NCI-H1930 (cell line): ENCODE results near the gene CRTC1.

Source experiments
- DNase-seq, 2 experiments: peaks; one replicate each; lab custom pipeline; 2025; lab: John Stamatoyannopoulos, UW

CRTC1 gene

DNA sequence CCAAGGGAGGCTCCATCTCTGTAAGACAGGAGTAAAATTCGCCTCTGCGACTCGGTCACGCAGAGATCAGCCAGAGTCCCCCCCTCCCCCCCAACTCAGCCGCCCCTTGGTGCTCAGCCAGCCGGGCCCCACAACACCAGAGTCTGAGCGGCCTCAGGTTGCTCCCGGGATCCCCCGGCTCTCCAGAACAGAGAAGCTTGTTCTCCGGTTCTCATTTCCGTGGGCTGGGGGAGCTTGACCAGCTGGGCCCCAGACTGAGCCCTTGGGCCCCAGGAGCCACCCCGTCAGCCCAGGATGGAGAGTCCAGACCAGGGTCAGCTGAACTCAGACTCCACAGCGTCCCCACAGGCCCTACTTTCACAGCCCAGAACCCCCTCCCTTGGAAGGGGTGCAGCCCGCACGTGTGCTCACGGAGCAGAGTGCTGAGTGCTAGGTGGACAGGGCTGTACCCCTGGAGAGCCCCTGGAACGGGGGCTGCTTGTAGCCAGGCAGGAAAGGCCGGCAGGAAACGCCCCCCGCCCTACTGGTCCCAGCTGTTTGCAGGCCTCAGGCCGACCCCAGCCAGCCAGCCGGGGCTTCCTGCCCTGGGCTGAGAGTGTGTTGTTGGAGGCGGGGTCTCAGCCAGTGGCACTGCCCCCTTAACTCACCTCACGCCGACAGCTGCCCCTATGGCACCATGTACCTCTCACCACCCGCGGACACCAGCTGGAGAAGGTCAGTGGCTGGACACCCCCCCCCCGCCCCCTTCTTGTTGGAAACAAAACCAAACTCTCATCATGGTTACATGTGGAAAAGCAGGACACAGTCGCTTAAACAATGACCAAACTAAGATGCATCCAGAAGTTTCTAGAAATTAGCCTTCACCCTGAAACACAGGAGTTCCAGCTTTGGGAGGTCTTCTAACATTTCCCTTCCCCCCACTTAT lies 63.2 kb downstream of the CRTC1 start:
- no peak for DNase-seq

DNA sequence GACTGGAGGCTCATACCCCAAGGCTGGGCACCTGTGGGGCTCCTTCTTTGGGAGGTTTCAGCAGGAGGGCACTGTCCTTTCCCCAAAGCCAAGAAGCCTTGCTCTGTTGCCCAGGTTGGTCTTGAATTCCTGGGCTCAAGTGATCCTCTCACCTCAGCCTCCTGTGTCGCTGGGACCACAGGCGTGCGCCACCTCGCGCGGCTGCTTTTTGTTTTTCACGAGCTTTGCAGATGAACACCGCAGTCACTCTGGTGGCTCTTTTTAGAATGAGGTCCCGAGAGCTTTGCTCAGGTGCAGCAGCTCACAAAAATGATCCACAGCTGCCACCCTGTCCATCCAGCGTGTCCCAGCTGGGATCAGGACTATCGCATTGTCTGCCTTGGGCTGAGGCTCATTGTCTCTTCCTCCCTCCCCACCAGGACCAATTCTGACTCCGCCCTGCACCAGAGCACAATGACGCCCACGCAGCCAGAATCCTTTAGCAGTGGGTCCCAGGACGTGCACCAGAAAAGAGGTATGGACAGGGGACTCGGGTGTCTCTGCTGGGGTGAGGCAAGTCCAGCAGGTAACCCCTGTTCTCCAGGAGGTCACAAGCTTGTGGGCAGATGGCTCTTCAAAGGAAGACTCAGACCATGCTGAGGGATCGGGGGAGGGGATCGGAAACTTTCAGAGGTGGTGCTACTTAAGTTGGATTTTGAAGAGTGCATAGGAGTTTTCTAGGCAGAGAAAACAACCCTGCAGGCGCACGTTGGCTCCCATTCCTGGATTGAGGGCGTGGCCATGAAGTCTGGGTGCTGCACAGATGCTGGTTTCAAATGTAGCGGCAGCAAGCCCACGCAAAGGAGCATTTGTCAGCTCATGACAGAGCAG lies 66.1 kb downstream of the CRTC1 start:
- no peak for DNase-seq

DNA sequence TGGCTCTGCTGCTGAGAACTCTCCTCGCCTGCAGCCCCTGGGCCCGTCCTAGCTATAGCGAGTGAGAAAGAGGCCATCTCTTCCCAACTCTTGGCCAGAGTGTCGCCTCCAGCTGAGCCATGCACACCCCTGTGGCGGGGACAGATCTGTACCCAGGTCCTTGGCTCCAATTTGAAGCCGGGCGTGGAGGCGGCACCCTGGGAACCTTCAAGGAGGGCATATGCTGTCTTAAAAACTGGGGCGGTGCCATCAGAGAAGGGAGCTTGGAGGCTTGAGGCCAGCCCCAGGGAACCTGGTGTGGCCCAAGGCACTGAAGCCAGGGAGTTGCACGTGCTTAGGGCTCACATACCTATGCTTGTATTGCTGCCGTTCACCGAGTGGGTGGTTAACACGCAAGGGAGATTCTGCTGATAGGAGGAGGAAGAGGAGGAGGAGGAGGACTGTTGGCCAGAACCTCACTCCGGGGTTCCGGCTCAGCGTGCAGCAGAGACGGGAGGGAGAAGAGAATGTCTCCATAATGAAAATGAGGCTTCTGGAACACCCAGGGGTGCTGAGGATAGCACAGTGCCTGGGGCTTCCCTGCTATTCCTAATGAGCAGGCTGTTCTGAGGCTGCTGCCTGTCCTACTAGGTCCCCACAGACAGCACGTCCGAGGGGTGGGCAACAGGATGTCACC lies 67.0 kb downstream of the CRTC1 start:
- no peak for DNase-seq

DNA sequence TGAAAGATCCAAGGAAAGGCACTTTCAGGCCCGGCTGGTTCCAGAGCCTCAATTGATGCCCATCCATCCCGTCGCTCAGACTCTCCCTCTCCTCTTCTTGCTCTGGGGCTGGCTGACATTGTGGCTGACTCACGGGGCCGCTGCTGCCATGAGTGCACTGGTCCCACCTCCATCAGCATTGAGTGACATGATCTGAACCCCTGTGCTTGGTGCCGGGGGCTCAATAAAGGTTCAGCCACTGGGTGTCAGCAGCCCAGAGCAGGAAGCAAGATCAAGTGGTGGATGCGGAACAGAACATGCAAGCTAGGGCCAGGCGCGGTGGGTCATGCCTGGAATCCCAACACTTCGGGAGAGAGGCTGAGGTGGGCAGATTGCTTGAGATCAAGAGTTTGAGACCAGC lies 68.1 kb downstream of the CRTC1 start:
- no peak for DNase-seq

DNA sequence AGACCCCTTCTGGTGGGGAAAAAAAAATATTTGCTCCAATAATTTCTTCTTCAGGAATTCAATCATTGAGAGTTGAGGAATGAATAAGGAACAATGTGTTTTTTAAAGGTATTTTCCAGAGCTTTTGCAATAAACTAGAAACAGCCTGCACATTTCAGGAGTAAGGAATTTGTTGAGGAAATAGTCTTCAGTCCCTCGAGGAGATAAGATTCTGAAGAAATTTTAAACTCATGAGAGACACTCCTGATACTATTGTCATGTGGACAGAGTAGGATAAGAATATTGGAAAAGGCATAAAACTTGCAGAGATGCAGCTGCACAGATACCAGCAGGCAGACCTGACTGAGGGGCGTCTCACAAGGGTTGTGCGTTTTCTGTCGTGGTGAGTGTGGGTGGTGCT lies 71.0 kb downstream of the CRTC1 start:
- DNase-seq: no peak

DNA sequence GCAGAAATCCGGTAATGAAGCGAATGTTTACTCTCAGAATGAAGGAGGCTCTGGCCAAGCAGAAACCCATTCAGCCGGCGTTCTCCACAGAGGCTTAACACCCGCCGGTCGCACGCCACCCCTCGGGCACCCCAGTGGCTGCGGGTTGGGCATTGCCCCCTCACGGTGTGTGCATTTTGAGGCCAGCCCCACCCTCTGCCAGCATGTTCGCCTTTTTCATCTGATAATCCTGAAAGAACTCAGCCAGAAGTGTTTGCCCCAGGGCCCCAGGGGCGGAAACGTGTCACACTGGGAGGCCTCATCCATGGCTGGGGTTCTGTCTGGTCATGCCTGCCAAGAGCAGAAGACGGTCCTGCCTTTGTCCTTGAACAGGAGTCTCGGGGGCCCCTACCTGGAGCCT lies 73.4 kb downstream of the CRTC1 start:
- no peak for DNase-seq

DNA sequence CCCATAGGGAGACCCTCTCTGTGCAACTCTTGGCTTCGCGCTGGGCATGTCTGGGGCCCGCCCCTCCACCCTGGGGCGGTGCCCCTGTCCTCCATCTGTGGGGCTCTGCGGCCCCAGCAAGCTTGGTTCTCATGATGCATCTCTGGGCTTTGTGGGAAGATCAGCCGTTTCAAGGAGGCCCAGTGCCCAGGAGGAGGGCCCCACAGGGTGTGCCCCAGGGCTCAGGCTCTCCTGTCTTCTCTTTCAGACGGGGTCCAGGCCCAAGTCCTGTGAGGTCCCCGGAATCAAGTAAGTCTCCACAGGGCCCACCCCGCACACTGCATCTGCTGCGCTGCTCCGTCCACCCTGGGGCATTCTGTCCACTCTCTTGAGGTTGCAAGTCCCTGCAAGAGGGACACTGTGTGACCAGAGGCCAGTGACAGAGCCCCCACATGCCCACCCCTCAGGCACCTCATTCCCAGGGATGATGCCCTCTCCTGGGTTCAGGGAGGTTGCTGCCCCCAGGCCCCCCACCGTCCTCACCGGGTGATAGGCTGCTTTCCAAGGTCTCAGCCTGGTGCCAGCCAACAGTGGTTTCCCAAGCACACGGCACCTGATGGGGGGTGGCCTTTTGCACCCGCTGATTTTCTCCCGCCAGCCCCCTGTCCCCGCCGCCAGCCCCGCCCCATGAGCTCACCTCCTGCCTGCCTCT lies 76.0 kb downstream of the CRTC1 start:
- DNase-seq: no peak

DNA sequence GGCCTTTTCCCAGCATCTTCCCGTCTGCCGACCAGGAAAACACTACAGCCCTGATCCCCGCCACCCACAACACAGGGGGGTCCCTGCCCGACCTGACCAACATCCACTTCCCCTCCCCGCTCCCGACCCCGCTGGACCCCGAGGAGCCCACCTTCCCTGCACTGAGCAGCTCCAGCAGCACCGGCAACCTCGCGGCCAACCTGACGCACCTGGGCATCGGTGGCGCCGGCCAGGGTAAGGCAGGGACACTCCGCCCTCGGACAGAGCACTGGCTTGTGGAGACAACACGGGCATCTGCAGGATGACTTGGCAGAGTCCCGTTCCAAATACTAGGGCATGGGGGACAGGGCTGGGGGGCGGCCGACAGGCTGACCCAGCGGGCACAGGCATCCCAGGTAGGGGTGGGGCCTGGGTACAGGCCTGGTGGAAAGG lies 76.5 kb downstream of the CRTC1 start:
- no peak for DNase-seq

DNA sequence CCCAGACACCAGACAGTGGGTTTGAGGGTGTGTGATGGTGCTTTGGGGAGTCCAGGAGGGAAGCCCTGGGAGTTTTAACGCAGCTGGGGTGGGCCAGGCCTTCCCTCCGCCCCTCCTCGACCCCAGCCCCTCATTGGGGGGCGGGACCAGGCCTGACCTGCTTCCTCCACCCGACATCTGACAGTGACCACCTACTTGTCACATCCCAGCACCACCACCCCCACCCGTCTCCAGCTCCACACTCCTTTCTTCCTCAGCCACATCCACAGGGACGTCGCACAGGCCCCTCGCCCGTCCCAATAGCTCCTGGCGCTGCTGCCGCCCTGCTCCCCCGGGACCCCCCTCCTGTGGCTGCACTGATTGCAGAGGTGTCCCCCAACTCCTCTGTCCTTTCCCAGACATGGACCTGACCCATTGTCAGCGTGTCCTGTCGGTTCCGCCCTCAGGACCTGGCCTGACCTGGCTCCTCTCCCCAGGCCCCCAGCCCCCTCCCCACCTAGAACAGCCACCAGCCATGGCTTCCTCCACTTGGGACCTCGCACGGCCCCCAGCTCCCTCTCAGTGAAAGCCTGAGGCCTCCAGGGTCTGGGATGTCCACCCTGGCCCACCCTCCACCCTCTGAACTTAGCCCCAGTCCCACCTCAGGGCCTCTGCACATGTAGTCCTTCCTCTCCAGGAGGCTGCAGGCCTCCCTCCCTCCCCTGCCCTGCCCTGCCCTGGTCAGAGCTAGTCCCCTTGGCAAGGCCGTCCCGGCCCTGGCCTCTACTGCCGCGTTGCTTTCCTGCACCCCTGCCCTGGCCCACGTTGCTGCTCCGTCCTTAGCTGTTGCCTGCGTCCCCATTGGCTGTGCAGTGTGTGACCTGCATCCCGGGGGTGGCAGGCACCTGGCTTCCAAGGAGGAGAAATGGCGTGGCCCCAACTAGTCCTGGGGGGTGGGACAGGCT lies 77.2 kb downstream of the CRTC1 start:
- DNase-seq: no peak

DNA sequence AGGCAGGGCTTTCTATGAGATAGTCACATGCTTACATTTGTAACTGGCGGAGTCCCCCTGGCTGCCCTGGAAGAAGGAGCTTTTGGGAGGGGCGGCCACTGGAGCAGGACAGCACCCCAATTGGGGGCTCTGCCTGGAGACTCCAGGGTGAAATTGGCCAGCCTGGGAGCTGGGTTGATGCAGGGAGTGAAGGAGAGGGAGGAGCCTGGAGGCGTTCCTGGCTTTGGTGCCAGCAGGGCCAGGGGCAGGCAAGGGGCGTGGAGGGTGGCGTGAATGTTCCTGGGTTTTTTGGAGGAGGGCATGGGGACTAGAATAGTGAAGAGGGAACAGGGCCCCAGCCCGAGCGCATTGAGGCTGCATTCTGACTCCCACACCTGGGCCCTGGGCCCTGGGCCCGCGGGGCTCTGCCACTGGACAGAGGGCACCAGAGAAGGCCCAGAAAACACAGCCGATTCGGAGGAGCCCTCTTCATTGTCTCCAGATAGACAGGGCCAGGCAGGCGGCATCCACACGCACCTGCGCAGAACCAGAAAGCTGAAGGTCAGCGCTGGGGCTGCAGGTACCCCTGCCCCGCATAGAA lies 78.1 kb downstream of the CRTC1 start:
- DNase-seq: no peak

DNA sequence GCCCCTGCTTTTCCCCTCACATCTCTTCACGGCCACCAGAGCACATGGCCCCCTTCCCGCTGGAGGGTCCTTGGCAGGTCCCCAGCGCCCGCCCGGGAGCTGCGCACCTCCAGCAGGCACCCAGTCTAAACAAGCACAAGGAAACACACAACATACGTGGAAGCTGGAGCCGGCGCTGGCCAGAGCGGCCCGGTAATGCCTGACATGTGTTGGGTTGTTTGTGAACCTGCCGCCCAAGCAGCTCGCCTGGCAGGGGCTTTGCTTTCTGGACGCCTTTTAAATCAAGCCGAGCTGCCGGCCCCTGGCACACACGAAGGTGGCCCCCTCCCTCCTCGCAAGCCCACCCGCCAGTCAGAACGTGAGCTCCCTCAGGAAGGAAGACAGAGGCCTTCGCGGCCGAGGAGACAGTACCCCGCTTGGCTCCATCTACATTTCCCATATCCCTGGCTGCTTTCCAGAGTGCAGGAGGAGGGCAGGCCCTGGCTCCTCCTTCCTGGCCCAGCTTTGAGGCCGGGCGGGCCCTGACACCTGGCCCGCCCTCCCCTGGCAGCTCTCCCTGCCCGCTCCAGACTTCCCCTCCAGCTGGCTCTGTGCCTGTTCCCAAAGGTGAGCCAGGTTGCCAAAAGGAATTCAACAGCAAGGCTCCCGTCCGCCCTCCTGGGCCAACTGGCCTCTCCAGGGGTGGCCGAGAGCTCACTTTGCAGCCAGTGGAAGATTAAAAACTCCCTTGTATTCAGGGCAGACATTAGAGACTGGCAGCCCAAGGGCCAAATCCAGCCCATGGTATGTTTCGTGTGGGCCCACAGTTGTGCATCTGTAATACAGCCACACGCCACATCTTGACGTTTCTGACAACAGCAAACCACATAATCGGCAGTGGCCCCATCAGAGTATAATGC lies 78.9 kb downstream of the CRTC1 start:
- no peak for DNase-seq

DNA sequence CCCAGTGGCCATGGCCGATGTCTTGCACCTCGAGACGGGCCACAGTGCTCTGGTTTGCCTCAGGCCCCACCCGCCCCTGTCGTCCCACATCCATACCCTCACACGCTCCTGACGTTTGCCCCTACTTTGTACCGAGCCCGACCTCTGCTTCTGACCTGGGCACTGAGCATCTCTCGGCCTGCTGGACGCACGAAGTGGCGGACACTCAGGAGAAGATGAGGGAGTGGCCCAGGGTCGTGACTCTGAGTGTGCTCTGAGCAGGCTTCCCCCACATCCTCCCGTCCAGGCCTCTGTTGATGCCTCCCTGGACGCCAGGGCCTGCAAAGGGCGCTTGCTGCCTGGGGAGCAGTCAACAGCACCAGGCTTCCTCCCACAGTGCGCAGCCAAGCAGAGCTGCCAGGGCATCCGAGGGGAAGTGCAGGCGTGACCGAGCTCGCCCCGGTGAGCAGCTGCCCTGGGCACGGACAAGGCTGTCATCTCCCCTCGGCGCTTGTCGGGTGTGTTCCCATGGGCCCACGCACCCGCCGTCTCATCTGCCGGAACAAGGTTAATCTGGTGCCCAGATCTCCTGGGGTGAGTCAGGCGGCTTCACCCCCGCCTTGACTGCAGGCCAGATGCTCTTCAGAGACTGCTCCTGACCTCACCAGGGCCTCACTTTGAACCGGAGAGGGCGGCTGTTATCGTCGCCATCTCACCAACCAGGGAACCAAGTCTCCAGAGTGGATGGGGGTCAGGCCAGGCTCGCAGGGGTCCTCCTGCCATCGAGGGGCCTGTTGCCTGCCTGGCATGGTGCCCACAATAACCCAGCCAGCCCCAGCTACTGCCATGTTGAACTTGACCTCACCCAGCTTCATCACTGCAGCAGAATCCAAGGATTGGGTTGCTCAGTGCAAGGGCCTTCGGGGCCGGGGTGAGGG lies 80.5 kb downstream of the CRTC1 start:
- no peak for DNase-seq

DNA sequence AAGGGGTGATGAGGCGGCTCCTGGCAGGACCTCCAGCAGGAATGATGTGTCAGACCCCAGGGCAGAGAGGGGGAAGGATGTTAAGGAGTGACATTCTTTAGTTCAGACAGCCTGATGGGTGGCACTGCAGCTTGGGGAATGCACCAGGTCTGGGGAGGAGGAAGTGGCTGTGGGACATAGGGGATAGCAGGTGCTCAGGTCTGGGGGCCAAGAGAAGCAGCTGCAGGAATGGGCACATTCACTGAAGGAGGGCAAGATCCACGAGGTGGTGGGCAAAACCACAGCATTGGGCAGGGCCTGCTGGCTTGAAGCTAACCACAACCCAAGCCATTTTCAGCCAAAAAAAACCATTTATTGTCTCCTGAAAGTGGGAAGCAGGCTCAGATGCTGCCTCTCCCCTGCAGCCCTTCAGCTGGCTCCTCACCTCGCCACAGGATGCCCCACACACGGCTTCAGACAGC lies 81.1 kb downstream of the CRTC1 start:
- no peak for DNase-seq

DNA sequence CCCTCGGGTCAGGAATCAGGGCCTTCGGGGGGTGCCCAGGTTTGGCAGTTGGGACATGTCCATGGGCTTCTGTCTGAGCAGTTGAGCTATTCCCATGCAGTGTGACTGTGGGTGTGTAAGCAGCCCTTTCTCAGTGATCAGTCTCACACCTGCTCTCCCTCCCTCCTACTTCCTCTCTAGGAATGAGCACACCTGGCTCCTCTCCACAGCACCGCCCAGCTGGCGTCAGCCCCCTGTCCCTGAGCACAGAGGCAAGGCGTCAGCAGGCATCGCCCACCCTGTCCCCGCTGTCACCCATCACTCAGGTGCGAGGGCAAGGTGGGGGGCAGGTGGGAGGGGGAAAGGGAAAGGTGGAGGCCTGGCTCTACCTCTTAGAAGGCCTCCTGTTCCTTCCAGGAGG lies 81.7 kb downstream of the CRTC1 start:
- DNase-seq: no peak

DNA sequence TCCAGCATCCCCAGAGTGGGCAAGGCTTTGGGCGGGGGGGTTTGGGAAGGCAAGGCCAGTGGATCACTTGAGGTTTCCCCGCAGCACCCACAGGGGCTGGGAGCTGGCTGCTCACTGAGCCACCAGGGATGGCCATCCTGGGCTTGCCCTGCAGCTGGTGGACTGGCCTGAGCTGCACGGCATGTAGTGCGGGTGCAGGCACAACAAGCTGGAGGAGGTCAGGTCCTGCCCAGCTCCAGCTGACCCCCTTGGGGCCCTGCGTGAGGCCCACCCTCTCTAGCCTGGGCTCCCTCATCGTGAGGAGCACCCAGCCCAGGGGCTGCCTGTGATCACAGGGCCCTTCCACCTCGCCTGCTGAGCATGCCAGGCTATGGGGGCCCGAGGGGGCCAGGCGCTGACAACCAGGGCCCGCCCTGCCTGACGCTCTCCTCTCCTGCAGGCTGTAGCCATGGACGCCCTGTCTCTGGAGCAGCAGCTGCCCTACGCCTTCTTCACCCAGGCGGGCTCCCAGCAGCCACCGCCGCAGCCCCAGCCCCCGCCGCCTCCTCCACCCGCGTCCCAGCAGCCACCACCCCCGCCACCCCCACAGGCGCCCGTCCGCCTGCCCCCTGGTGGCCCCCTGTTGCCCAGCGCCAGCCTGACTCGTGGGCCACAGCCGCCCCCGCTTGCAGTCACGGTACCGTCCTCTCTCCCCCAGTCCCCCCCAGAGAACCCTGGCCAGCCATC lies 84.7 kb downstream of the CRTC1 start:
- no peak for DNase-seq

DNA sequence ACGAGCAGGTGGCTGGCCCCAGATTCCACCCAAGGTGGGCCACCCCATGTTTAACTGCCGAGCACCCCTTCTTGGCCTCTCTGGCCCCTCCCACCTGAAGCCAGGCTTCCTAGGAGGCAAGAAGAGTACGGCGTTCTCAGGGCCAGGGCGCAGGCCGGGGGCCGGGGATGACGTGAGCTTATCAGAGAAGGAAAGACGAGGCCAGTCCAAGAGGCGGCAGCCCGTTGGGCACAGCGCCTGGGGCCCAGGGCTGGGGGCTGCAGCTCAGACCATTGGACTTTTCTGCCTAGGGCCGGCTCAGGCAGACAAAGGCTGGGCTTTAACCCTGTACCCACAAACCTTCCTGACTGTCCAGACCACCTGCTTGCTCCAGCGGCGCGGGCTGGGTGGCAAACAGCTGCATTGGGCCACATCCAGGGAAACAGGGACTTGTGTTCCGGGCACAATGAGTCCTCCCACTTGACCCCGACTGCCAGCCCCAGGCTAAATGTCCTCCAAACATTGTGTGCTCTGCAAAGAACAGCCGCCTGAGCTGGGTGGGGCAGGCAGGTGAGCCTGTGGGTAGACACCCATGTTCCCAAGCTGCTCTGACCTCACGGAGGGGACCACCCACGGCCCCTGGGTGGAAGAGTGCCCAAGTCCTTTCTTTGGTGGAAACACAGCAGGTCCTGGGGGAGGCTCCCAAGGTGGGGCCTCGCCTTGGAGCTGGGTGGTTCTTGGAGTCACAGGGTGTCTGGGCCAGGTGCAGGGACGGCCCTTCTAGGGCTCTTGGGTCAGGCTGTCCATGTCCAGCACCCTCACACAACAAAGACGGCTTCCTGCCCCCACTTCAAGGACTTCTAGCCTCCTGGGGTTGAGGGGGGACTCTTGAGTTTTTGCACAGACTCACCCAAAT lies 85.8 kb downstream of the CRTC1 start:
- no peak for DNase-seq
